Stimulated activated CD8-positive, alpha-beta memory T cell treated with anti-CD3 and anti-CD28 coated beads, Interleukin-15, amount 100 ng/mL, for 1 hour (primary cell): ENCODE results near the gene DDX25.
"Not testable (repeated sequence)": the region's sequence is repeated elsewhere in the genome, so short reads cannot be mapped to it uniquely, and the experiment has no call there.

Source experiments
- DNase-seq: peaks from one replicate; pipeline ENCODE4 v3.0.0-alpha.2; 2020; ENCODE audit warnings: low read depth

Gene DDX25

DNA sequence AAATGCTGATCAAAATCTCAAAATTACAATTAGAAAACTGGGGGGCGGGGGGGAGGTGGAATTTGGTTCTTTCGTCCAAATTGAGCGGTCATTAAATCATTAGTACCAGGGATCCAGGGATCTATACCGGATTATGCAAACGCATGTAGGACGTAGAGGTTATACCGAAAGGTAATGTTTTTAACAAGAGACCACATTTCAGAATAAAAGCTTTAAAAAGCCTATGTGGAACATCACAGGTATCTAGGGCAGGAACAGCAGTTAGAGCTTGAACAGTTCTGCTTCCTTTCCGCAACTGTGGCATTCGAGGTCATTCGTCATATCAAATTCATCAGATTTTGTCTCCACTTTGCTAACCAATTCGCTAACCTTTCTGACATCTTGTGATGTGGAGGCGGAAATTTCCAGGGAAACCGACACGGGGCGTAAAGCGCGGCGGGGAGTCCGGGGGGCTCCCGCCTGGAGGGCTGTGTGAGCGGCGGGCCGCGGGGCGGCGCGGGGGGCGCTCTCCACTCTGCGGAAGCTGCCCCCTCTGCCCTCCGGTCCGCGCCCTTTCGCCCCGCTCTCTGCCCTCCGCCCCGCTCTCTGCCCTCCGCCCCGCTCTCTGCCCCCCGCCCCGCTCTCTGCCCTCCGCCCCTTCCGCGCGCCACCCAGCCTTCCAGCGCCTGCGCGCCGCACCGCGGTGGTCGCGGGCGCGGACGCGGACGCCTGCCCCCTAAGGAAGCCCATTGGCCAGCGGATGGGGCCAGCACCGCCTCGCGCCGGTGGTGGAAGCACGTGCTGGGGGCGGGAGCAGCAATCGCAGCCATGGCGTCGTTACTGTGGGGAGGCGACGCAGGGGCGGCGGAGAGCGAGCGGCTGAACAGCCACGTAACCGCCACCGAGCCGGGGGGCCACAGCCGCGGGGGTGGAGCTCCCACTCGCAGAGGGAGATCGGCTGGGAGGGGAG, at the start of gene DDX25:
DDX25 (plus strand) TSS at position 798 of the 949 bp plus-strand sequence; CDS start at position 808, 10 bp downstream.
- DNase-seq = no peak

DNA sequence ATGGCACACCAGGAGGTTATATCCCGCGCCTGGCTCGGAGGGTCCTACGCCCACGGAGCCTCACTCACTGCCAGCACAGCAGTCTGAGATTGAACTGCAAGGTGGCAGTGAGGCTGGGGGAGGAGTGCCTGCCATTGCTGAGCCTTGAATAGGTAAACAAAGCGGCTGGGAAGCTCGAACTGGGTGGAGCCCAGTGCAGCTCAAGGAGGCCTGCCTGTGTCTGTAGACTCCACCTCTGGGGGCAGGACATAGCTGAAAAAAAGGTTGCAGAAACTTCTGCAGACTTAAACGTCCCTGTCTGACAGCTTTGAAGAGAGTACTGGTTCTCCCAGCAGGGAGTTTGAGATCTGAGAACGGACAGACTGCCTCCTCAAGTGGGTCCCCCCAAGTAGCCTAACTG, 46.6 kb upstream of the DDX25 start:
- DNase-seq = not testable (repeated sequence)

DNA sequence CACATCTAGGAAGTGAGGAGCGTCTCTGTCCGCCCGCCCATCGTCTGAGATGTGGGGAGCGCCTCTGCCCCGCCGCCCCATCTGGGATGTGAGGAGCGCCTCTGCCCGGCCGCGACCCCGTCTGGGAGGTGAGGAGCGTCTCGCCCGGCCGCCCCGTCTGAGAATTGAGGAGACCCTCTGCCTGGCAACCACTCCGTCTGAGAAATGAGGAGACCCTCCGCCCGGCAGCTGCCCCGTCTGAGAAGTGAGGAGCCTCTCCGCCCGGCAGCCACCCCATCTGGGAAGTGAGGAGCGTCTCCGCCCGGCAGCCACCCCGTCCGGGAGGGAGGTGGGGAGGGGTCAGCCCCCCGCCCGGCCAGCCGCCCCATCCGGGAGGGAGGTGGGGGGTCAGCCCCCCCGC, 41.5 kb upstream of the DDX25 start:
- not testable (repeated sequence) for DNase-seq

DNA sequence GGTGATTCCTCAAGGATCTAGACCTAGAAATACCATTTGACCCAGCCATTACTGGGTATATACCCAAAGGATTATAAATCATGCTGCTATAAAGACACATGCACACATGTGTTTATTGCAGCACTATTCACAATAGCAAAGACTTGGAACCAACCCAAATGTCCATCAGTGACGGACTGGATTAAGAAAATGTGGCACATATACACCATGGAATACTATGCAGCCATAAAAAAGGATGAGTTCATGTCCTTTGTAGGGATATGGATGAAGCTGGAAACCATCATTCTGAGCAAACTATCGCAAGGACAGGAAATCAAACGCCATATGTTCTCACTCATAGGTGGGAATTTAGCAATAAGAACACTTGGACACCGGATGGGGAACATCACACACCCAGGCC, 39.0 kb upstream of the DDX25 start:
- DNase-seq = not testable (repeated sequence)

DNA sequence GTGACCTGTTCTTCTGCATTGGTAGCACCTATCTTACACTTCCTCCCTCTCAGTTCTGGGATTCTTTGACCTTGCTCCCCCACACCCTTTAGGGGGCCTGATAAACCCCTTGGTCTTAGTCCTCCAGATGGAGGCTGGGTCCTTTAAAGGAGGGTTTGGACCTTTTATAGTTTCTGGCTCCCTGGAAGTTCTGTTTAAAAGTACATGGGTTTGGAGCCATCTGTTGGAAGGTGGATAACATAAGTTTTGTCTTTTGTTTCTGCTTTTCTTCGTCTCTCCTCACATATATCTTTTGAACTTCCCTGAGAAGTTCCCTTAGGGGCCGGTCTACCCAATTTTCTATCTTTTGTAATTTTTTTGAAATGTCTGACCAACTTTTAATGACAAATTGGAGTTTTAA, 34.8 kb upstream of the DDX25 start:
- DNase-seq = no peak

DNA sequence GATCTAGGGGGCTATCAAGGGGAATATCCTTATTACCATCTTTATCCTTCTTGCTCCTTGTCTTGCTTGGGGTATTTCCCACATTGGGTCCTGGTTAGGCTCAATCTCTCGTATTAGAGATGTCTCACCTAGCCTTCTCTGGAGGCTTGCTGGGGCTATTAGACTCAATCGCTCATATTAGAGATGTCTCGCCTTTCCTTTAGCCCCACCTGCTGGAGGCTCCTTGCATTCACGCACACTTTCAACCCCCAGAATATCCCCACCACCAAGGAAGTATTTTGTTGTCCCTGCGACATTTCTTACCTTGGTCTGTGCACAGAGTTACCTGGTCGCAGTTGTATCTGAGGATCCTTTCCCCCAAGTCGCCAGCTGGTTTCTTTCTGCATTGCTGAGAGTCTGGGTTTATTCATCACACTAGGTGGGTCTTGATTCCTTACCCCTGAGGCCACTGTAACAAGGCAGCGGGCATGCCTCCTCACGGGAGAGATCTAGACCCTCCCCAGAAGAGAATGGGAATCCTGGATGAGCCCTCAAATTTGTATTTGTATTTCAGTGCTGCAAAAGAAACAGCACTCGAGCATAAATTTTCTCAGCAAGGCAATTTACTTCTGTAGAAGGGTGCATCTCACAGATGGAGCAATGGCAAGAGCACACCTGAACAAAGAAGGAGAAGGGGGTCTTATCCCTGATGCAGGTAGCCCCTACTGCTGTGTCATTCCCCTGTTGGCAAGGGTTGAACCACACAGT, 32.7 kb upstream of the DDX25 start:
- no peak for DNase-seq

DNA sequence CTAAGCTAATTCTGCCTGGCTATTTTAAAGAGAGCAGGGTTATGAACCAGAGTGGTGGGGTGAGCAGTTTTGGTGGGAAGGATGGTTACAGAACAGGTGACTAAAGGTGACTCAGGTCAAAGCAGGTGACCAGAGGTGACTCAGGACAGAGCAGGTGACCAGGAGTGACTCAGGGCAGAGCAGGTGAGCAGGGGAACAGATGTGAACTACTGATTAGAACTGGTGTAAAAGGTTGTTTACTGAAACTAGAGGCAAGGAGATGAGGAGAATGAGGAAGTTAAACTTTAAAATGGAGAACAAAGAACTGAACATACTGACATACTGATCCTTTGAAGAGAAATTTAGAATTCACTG, 32.2 kb upstream of the DDX25 start:
- DNase-seq = no peak

DNA sequence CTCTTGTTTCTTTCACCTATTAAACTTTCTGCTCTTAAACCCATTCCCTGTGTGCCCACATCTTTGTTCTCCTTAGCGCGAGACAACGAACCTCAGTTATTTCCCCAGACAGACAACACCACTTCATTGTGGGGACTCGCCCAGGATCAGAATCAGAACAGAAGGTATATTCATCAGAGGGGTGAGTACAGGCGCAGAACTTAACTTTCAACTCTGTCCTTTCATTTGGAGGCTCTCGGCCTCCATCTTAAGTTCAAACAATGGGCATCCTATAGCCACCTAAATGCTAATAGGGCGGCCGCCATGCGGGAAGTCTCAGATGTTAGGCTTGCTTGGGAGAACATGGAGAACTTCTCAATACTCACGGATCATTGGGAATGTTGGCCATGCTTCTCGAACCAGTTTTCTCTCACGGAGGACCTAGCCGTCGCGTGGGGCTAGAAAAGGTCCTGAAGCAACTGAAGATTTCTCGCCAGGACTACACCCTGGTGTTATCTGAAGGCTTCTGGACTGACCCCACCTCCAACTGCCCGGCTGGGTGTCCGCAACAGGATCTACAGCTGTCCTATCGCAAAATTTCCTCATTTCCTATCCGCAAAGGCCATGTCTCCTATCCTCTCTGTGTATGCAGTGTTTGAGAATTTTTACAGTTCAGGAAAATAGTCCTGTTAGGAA, 30.3 kb upstream of the DDX25 start:
- no peak for DNase-seq

DNA sequence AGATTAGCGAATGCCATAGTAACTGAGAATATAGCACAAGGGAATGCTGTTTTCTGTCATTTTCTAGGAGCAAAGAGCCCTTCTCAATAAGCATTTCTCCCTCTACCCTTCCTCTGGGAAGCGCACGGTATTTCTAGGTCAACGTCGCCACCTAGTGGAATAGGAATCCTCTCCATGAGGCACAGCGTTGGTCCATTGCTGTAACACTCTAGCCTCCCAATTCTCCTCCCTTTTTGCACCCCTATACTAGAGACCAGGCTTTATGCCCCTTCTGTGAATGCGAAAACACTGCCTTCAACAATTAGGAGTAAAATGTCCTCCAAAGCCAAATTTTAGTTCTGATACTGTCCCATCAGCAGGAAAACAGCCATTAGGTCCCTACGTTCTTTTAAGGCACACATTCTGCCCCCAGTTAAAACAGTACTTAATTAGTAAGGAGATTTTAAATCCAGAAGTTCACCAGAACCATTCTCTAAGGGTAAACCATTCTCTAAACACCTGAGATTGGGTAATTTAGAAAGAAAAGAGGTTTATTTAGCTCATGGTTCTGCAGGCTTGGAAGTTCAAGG, 29.7 kb upstream of the DDX25 start:
- DNase-seq = peak; percentile 17

DNA sequence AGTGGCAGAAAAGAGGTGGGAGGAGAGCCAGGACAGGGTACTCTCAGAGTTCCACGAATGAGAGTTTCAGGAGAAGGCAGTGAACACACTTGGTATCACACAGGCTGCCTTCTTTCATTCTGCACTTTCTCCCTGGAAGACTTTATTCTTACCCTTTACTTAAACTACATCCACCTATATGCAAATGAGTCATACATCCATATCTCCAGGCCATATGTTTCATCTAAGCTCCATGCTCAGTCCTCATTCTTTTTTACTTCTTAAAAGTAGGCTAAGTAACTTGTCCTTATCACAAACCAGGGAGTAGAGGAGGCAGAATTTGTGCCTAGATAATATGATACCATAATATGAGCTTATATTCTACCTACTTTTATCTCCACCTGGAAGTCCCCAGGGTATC, 23.0 kb upstream of the DDX25 start:
- DNase-seq = no peak

DNA sequence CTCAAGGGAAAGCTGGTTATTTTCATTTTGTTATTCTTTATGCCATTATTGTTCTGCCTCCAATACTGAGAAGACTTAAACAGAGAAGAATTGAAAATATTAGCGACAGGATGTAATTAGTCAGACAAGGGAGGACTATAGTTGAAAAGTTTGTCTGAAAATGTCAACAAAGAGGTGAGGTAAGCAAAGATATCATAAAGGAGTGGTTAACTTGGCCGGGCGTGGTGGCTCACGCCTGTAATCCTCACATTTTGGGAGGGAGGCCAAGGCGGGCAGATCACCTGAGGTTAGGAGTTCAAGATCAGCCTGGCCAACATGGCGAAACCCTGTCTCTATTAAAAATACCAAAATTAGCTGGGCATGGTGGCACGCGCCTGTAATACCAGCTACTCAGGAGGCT, 20.9 kb upstream of the DDX25 start:
- no peak for DNase-seq

DNA sequence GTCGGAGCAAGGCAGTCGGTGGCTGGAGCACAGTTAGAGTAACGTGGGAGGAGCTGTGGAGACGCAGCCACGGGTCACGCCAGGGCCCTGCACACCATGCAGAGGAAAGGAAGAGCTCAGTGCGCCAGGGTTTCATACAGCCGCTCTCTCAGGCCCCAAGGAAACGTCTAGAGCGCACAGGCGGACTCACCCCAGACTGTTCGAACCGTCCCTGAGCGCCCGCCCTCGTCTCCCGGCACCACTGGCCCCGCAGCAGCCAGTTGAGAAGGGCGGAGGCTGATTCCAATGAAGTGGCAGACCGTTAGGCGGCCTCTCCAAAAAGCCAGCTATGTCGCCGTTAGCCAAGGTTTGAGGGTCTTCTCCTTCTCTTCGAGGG, 17.3 kb upstream of the DDX25 start:
- DNase-seq = no peak

DNA sequence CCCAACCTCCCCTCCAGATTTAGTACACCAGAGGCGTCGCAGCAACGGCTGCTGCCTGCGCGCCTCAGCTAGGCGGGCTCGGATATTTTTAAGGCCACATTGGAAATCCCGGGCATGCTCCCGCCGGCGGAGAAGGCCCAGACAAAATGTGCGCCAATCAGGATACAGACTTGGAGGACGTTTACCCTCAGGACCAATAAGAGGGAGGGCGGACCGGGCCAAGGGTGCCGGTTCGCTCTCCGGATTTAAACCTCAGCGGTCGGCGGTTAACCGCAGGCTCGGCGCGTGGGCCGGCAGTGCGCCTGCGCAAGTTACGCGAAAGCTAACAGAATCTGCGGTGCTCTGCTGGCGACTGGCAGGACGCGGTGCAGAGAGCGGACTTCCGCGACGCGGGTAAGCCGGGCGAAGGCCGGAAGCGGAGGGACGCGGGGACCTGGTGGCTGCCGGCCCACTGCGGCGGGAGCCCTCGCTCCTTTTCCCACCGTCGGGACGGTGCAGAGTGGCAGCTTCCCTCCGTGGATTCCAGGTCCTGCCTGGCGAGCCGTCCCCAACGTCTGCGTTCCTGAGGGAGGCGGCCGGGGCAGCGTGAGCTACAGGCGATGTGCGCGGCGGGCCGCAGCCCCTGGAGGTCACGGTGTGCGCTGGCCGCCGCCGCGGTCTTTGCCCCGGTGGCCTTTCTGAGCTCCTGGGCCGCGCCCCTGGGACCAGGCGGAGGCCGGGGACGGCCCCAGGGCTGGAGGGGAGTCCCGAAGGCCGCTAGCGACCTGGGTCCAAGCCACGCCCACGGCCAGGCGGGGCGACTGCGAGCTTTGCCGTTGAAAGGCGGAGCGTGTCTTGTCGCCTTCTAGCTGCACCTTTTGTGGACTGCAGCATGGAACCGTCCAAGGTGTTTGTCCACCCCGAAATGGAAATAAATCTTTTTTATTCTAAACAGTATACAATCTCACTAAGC, 16.7 kb upstream of the DDX25 start, which contains the start of gene HYLS1:
HYLS1 (plus strand) TSS at position 296 of the 952 bp plus-strand sequence. CDS start 11,701 bp downstream, outside the sequence.
- peak; percentile 88 for DNase-seq

DNA sequence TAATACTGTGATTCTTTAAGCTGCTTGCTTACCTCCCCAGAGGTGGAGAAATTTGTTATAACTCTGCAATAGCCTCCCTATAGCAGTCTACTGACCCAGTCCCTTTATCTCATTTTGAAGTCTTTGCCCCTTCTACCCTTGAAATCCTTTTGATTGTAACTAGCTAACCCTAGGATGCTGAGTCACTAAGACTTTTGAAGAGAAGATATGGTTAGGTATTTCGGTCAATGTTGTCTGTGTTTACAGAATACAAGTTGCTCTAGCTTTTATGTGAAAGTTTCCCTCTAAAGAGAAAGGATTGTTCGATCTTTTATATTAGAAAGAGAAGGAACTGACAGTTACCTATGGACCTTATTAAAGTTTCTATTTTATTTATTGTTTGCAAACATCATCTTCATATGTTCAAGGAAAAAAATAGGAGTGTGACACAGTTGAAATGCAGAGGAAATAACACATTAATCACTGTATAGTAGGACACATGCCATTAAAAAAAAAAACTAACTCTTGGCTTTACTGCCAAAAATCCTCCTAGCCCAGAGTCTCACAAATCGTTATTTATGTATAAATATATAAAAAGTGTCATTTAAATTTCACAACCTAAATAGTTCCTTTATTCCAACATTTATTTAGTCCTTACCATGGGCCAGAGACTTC, 13.7 kb upstream of the DDX25 start:
- no peak for DNase-seq

DNA sequence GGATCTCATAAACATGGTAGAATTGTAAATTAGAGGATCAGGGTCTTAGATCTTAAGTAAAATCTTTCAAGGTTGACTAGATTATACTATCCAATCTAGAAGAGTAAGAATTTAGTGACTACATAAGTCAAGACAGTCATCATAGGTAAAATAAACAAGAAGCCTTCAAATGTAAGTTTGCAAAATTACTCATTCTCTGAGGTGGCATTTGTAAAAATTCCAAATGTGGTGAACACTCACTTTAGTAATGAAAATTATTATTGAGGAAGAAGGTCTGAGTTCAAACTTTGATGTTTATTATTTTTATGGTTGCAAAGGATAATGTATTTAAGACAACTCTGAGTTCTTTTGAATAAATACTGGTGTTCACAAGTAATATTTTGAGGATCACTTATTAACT, 12.2 kb upstream of the DDX25 start:
- no peak for DNase-seq

DNA sequence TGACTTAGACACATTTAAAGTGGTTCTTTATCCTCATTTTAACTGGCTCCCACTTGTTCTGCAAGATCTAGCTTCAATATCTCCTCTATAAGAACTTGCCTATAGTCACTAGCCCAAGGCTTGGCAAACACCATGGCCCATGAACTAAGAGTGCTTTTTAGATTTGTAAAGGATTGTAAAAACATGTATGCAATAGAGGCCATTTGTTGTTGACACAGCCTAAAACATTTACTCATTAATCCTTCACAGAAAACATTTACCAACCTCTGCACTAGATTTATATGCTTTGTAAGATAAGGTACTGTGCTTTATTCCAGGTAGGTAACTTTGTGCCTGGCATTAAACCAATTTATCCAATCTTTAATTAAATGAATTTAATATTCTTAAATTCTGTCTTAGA, 11.3 kb upstream of the DDX25 start:
- no peak for DNase-seq

DNA sequence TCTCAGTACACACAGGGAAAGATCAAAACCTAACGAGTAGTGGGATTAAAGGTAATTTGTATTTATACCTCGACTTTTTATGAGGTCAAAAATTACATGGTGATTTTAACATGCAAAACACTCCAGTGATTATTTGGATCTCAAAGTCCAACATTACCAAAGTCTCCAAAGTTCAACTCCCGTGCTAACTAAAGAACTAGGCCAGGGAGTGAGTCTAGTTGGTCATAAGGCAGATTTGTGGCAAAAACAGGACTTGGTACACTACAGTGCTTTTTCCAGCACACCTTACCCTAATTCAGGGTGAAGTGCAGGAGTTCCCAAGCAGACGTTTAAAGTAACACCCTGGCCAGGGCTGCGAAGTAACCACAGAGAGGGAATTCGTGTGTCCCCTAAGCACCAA, 2.4 kb upstream of the DDX25 start:
- no peak for DNase-seq

DNA sequence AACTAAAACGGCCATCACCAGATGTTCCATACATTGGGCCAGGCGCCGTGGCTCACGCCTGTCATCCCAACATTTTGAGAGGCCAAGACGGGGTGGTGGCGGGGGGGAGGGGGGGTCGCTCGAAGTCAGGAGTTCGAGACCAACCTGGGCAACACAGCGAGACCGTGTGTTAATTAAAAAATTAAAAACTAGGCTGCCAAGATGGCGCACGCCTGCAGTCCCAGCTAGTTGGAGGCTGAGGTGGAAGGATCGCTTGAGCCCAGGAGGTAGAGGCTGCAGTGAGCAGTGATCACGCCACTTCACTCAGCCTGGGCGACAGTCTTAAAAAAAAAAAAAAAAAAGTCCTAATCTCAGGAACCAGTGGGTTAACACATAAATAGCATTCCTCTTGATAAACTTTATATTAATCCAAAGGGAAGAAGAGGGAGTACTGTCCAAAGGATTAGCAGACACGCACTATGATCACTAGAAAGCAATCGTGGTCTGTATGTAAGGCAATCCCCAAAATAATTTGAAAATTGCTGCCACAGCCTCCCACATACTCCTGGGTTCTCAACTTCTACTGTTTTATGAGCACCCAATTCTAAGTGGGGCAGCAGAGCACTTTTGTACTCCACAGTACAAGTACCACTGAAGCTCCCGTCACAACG, 1.9 kb upstream of the DDX25 start:
- no peak for DNase-seq

DNA sequence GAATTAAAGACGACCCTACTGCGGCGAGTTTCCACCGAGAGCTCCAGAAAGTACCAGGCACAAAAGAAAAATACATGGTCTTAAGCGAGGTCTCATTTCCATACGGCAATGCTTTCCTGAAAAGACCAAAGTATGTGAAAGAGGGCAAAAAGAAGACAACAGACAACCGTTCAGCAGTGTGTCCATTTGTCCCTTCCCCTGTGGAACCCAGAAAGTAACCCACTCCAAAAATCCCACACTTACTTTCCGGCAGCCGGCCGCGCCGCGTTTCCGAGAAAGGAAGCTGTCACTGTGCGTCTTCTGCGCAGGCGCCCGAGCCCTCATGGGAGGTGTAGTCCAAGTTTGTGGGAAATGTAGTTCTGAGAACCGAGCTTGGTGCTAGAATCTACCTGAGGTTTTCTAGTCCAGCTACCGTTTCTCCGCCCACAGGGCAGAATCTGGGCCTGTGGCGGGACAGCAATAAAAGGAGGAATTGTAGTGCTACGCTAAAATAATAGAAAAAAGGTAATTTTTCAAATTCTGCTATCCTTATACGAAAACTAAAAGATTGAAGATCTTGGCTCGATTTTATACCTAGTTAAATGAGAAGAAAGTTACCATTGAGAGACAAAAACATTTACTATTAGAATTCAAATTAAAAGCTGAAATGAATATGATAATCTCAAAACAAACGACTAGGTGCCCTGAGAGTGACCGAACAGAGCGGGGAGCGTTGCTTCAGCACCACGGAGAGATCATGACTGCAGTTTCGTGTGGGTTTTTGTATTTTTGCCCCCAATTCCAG, 1.2 kb upstream of the DDX25 start, which contains the start of gene PUS3:
PUS3 (minus strand) TSS at position 280 of the 784 bp plus-strand sequence. CDS start 6,922 bp downstream, outside the sequence.
- peak; percentile 74 for DNase-seq
